Measurements from ENCODE around the gene PLAC9. TPM values are rescaled to one million over a fixed set of nuclear protein-coding genes. Genes with fewer than 3 reads are reported as not detected.

PLAC9 gene
- polyA plus RNA-seq, 1 donor: 59.1 TPM

- DNase-seq (ENCODE audit: low read depth): no peak
Observed at GRCh38 chr10:80160361-80161320, 28.1 kb downstream of the PLAC9 start.

GRCh38 chr10:80161321-80162083, 29.0 kb downstream of the PLAC9 start:
- no peak for DNase-seq (ENCODE audit: low read depth)

GRCh38 chr10:80163741-80164341, 31.3 kb downstream of the PLAC9 start:
- DNase-seq (ENCODE audit: low read depth): no peak

GRCh38 chr10:80164596-80164995, 32.1 kb downstream of the PLAC9 start:
- DNase-seq (ENCODE audit: low read depth): no peak

- DNase-seq (ENCODE audit: low read depth): no peak
Observed at GRCh38 chr10:80165173-80165572, 32.6 kb downstream of the PLAC9 start.

GRCh38 chr10:80166581-80167470, 34.3 kb downstream of the PLAC9 start:
- no peak for DNase-seq (ENCODE audit: low read depth)

- no peak for DNase-seq (ENCODE audit: low read depth)
Observed at GRCh38 chr10:80167471-80168161, 35.1 kb downstream of the PLAC9 start.

- no peak for DNase-seq (ENCODE audit: low read depth)
Observed at GRCh38 chr10:80168162-80168511, 35.6 kb downstream of the PLAC9 start.

- DNase-seq (ENCODE audit: low read depth): no peak
Observed at GRCh38 chr10:80168679-80169380, 36.3 kb downstream of the PLAC9 start.

- DNase-seq (ENCODE audit: low read depth): no peak
Observed at GRCh38 chr10:80170026-80170425, 37.5 kb downstream of the PLAC9 start.

- DNase-seq (ENCODE audit: low read depth): no peak
Observed at GRCh38 chr10:80170641-80171040, 38.1 kb downstream of the PLAC9 start.

- no peak for DNase-seq (ENCODE audit: low read depth)
Observed at GRCh38 chr10:80171248-80171660, 38.7 kb downstream of the PLAC9 start.

- no peak for DNase-seq (ENCODE audit: low read depth)
Observed at GRCh38 chr10:80172896-80173295, 40.4 kb downstream of the PLAC9 start.

GRCh38 chr10:80173466-80173865, 40.9 kb downstream of the PLAC9 start:
- no peak for DNase-seq (ENCODE audit: low read depth)

GRCh38 chr10:80174641-80175395, 42.3 kb downstream of the PLAC9 start:
- DNase-seq (ENCODE audit: low read depth): no peak

GRCh38 chr10:80176526-80176925, 44.0 kb downstream of the PLAC9 start:
- DNase-seq (ENCODE audit: low read depth): no peak

- DNase-seq (ENCODE audit: low read depth): no peak
Observed at GRCh38 chr10:80177781-80178636, 45.5 kb downstream of the PLAC9 start.

- DNase-seq (ENCODE audit: low read depth): no peak
Observed at GRCh38 chr10:80182986-80183385, 50.5 kb downstream of the PLAC9 start.
